ENCODE measurements around the gene WASHC2A.

DNA sequence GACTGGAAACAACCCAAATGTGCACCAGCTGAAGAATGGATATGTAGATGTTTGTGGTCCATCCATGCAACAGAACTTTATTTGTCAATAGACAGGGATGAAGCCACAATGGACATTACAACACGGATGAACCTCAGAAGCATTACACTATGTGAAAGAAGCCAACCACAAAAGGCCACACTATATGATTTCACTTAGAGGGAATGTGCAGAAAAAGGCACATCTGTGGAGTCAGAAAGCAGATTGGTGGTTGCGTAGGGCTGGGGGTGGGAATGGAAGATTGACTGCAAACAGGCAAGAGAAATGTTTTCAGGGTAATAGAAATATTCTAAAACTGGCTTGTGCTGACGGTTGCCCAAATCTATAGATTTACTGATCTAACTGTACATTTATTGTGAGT is 34.3 kb upstream of the WASHC2A start:
- TF ChIP-seq, protein P1, sequence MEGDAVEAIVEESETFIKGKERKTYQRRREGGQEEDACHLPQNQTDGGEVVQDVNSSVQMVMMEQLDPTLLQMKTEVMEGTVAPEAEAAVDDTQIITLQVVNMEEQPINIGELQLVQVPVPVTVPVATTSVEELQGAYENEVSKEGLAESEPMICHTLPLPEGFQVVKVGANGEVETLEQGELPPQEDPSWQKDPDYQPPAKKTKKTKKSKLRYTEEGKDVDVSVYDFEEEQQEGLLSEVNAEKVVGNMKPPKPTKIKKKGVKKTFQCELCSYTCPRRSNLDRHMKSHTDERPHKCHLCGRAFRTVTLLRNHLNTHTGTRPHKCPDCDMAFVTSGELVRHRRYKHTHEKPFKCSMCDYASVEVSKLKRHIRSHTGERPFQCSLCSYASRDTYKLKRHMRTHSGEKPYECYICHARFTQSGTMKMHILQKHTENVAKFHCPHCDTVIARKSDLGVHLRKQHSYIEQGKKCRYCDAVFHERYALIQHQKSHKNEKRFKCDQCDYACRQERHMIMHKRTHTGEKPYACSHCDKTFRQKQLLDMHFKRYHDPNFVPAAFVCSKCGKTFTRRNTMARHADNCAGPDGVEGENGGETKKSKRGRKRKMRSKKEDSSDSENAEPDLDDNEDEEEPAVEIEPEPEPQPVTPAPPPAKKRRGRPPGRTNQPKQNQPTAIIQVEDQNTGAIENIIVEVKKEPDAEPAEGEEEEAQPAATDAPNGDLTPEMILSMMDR (IDR thresholded peaks at IDR 0.05): no peak
- no peak for TF ChIP-seq POLR2A (IDR thresholded peaks at IDR 0.05)
